Measurements from ENCODE around the gene SSBP3.

Gene SSBP3

GRCh38 chr1:54176621-54177327, 229.4 kb downstream of the SSBP3 start:
- no peak for DNase-seq (ENCODE audit: low read depth)

All from activated gamma-delta T cell treated with anti-CD3 and anti-CD28 coated beads, Interleukin-2, amount 50 U/mL, for 16 hours (primary cell).